H1 (cell line): ENCODE measurements around the gene ZNF143. TPM values are rescaled to one million over a fixed set of nuclear protein-coding genes. Genes with fewer than 3 reads are reported as not detected.
A peak's percentile ranks its signal among the peaks of the same experiment; 100 is the strongest.

ENCODE experiments used
- CTCF ChIA-PET: fragments of 300-600 bp; sonication (Branson Sonifier 250); formaldehyde crosslinking; loops from one replicate; lab custom pipeline; 2021; ENCODE audit not compliant: partially characterized antibody; lab: Charles Lee
- POLR2A ChIA-PET: fragments of 300-600 bp; sonication (Branson Sonifier 250); formaldehyde crosslinking; loops from one replicate; lab custom pipeline; 2021; ENCODE audit warnings: inconsistent platforms; ENCODE audit not compliant: partially characterized antibody; lab: Charles Lee
- DNase-seq, 2 experiments: peaks; one replicate each; pipeline versions ENCODE4 v3.0.0 to v3.0.0-alpha.2; 2010 to 2022; ENCODE audit warnings: low spot score in 2 of 2, low read depth in 1 of 2, mixed read lengths in 1 of 2
- FAIRE-seq: peaks from 2 replicates; lab custom pipeline; 2011; peaks lifted over from hg19 to GRCh38; lab: Jason Lieb, UNC
- H2AFZ ChIP-seq: 2 replicates; pipeline ENCODE4 v1.8.1; 2012; ENCODE audit warnings: low read length, inconsistent platforms
- H2AK5ac ChIP-seq: 2 replicates; pipeline ENCODE4 v1.6.1; 2013; ENCODE audit warnings: low read depth, low read length
- H2BK120ac ChIP-seq: replicated peaks from 2 replicates; pipeline ENCODE3; 2013; ENCODE audit warnings: low read depth, low read length, inconsistent platforms
- H2BK12ac ChIP-seq: 2 replicates; pipeline ENCODE4 v1.6.1; 2013; ENCODE audit warnings: low read depth, low read length
- H2BK15ac ChIP-seq: 2 replicates; pipeline ENCODE4 v1.6.1; 2013; ENCODE audit warnings: low read length
- H2BK20ac ChIP-seq: 2 replicates; pipeline ENCODE4 v1.6.1; 2013; ENCODE audit warnings: low read length
- H2BK5ac ChIP-seq: 2 replicates; pipeline ENCODE4 v1.6.1; 2013; ENCODE audit warnings: low read depth, low read length
- H3K14ac ChIP-seq: 2 replicates; pipeline ENCODE4 v1.6.1; 2013; ENCODE audit warnings: inconsistent platforms; ENCODE audit not compliant: insufficient read length
- H3K18ac ChIP-seq: 2 replicates; pipeline ENCODE4 v1.6.1; 2013; ENCODE audit warnings: low read length; ENCODE audit errors: extremely low read depth
- H3K23ac ChIP-seq: 2 replicates; pipeline ENCODE4 v1.6.1; 2013; ENCODE audit warnings: inconsistent platforms; ENCODE audit not compliant: insufficient read length
- H3K23me2 ChIP-seq: 2 replicates; pipeline ENCODE4 v1.6.1; 2013; ENCODE audit warnings: low read depth, low read length
- H3K27ac ChIP-seq: 2 replicates; pipeline ENCODE4 v1.6.1; 2011; ENCODE audit warnings: low read depth, low read length, inconsistent platforms
- H3K27me3 ChIP-seq, 4 experiments: replicated peaks in 1 of 4; 1 replicate in 1 of 4; 2 replicates in 3 of 4; pipeline versions ENCODE4 v1.6.1 to v1.8.1; 2011 to 2013; ENCODE audit warnings: low read length in 3 of 4, mild to moderate bottlenecking in 3 of 4, inconsistent platforms in 2 of 4, mixed read lengths in 2 of 4, moderate library complexity in 1 of 4; ENCODE audit not compliant: control insufficient read depth in 3 of 4, insufficient read depth in 3 of 4; ENCODE audit errors: extremely low read depth in 1 of 4
- H3K36me3 ChIP-seq, 4 experiments: 2 replicates each; pipeline versions ENCODE4 v1.6.1 to v1.8.1; 2011 to 2013; ENCODE audit warnings: mild to moderate bottlenecking in 4 of 4, low read length in 3 of 4, moderate library complexity in 2 of 4, control low read depth in 1 of 4, inconsistent platforms in 1 of 4; ENCODE audit not compliant: insufficient read depth in 4 of 4, control insufficient read depth in 2 of 4
- H3K4ac ChIP-seq: replicated peaks from 2 replicates; pipeline ENCODE3; 2013; ENCODE audit warnings: low read length, low read depth, mixed read lengths, inconsistent platforms; ENCODE audit not compliant: insufficient read length
- H3K4me1 ChIP-seq, 4 experiments: replicated peaks in 1 of 4; 1 replicate in 1 of 4; 2 replicates in 3 of 4; pipeline versions ENCODE4 v1.6.1 to v1.8.1; 2011 to 2013; ENCODE audit warnings: low read length in 3 of 4, inconsistent platforms in 2 of 4, mixed read lengths in 1 of 4; ENCODE audit not compliant: insufficient read depth in 4 of 4, control insufficient read depth in 3 of 4
- H3K4me2 ChIP-seq, 2 experiments: 2 replicates each; pipeline versions ENCODE4 v1.6.1 to v1.8.1; 2011 to 2013; ENCODE audit warnings: low read depth in 2 of 2, low read length in 2 of 2, control low read depth in 1 of 2, inconsistent platforms in 1 of 2, mild to moderate bottlenecking in 1 of 2; ENCODE audit not compliant: insufficient read depth in 1 of 2
- H3K4me3 ChIP-seq, 4 experiments: fragments of 200-600, 300-600 bp in 1 of 4; sonication (generic), shearing (Covaris generic), sonication (Bioruptor Twin) in 1 of 4; 2 replicates each; pipeline versions ENCODE4 v1.5.1 to v1.8.1; 2011 to 2016; ENCODE audit warnings: low read length in 4 of 4, low read depth in 3 of 4, control low read depth in 2 of 4, inconsistent platforms in 2 of 4, mild to moderate bottlenecking in 2 of 4, mixed read lengths in 1 of 4, moderate library complexity in 1 of 4; ENCODE audit not compliant: insufficient read depth in 2 of 4; ENCODE audit errors: extremely low read depth in 1 of 4
- H3K56ac ChIP-seq: replicated peaks from 2 replicates; pipeline ENCODE3; 2013; ENCODE audit warnings: low read depth, mild to moderate bottlenecking, mixed read lengths, low read length, inconsistent platforms; ENCODE audit not compliant: insufficient read length
- H3K79me1 ChIP-seq: 2 replicates; pipeline ENCODE4 v1.6.1; 2013; ENCODE audit warnings: low read depth, low read length, control low read depth
- H3K79me2 ChIP-seq, 2 experiments: 2 replicates each; pipeline versions ENCODE4 v1.6.1 to v1.8.1; 2012 to 2013; ENCODE audit warnings: low read length in 2 of 2, mild to moderate bottlenecking in 2 of 2, inconsistent platforms in 1 of 2; ENCODE audit not compliant: insufficient read depth in 2 of 2, control insufficient read depth in 1 of 2
- H3K9ac ChIP-seq, 4 experiments: replicated peaks in 1 of 4; 1 replicate in 1 of 4; 2 replicates in 3 of 4; pipeline versions ENCODE4 v1.6.1 to v1.8.1; 2011 to 2013; ENCODE audit warnings: low read depth in 3 of 4, low read length in 3 of 4, control low read depth in 2 of 4, mild to moderate bottlenecking in 2 of 4, moderate library complexity in 2 of 4, inconsistent platforms in 1 of 4; ENCODE audit errors: extremely low read depth in 1 of 4
- H3K9me3 ChIP-seq, 2 experiments: 2 replicates each; pipeline versions ENCODE4 v1.6.1 to v1.8.1; 2012 to 2013; ENCODE audit warnings: mild to moderate bottlenecking in 2 of 2, moderate library complexity in 2 of 2, control low read depth in 1 of 2, inconsistent platforms in 1 of 2, low read depth in 1 of 2, low read length in 1 of 2, mixed read lengths in 1 of 2; ENCODE audit not compliant: insufficient read depth in 2 of 2
- H4K20me1 ChIP-seq, 2 experiments: replicated peaks in 1 of 2; 2 replicates each; pipeline versions ENCODE3 to v1.8.1; 2011 to 2013; ENCODE audit warnings: inconsistent platforms in 2 of 2, low read length in 2 of 2, mild to moderate bottlenecking in 1 of 2; ENCODE audit not compliant: insufficient read depth in 2 of 2, control insufficient read depth in 1 of 2
- H4K5ac ChIP-seq: 2 replicates; pipeline ENCODE4 v1.6.1; 2013; ENCODE audit warnings: low read length, low read depth, mixed read lengths, inconsistent platforms; ENCODE audit not compliant: insufficient read length
- H4K8ac ChIP-seq: 2 replicates; pipeline ENCODE4 v1.8.0; 2013; ENCODE audit warnings: mild to moderate bottlenecking, moderate library complexity, low read length, inconsistent platforms; ENCODE audit not compliant: insufficient read depth; ENCODE audit errors: extremely low read depth
- H4K91ac ChIP-seq: replicated peaks from 2 replicates; pipeline ENCODE3; 2013; ENCODE audit warnings: low read length, mixed read lengths, inconsistent platforms; ENCODE audit not compliant: insufficient read length
- ASH2L ChIP-seq: fragments of 200-600, 300-600 bp; sonication (generic); IDR thresholded peaks from one replicate; pipeline ENCODE4 v1.7.1; 2017; ENCODE audit warnings: low read length
- CBX5 ChIP-seq: fragments of 300-800, 300-1000 bp; sonication (generic); IDR thresholded peaks from 2 replicates; pipeline ENCODE4 v1.7.1; 2016; ENCODE audit warnings: antibody characterized with exemption, low read length, low read depth
- CHD2 ChIP-seq: IDR thresholded peaks from 2 replicates; pipeline ENCODE4 v1.6.1; 2012; ENCODE audit warnings: low read length, improper control_type of control experiment
- CREB1 ChIP-seq: IDR thresholded peaks from 2 replicates; pipeline ENCODE4 v1.6.1; 2012; ENCODE audit warnings: inconsistent platforms
- CTBP2 ChIP-seq: IDR thresholded peaks from 2 replicates; pipeline ENCODE4 v1.7.0; 2011; ENCODE audit warnings: borderline replicate concordance, mild to moderate bottlenecking, moderate library complexity, mixed read lengths, low read length; ENCODE audit not compliant: insufficient read depth, insufficient read length
- EZH2 ChIP-seq: fragments of 200-600 bp; sonication (generic); IDR thresholded peaks from 2 replicates; pipeline ENCODE4 v1.7.1; 2012; ENCODE audit warnings: low read depth, mild to moderate bottlenecking, moderate library complexity, low read length, inconsistent platforms; ENCODE audit not compliant: severe bottlenecking
- KDM1A ChIP-seq: fragments of 200-600, 300-600 bp; sonication (generic); IDR thresholded peaks from 2 replicates; pipeline ENCODE4 v1.7.1; 2016; ENCODE audit warnings: mild to moderate bottlenecking, low read length, borderline replicate concordance
- POLR2A ChIP-seq, 2 experiments: IDR thresholded peaks; 1 replicate in 1 of 2; 2 replicates in 1 of 2; pipeline ENCODE4 v1.6.1; 2011; ENCODE audit warnings: low read depth in 2 of 2, low read length in 2 of 2, mild to moderate bottlenecking in 2 of 2; ENCODE audit errors: control extremely low read depth in 1 of 2
- RBBP5 ChIP-seq: IDR thresholded peaks from 2 replicates; pipeline ENCODE4 v1.7.1; 2012; ENCODE audit warnings: low read depth, mild to moderate bottlenecking, inconsistent platforms, low read length, moderate library complexity, borderline replicate concordance
- RXRA ChIP-seq: IDR thresholded peaks from 2 replicates; pipeline ENCODE4 v1.6.1; 2011; ENCODE audit warnings: low read depth, mild to moderate bottlenecking, low read length, moderate library complexity; ENCODE audit not compliant: insufficient read depth
- YY1 ChIP-seq: IDR thresholded peaks from 2 replicates; pipeline ENCODE4 v1.6.1; 2011; ENCODE audit warnings: low read depth, mild to moderate bottlenecking, low read length
- WGBS, 2 experiments: shearing (Covaris generic) in 1 of 2; methylation state at CpG; one replicate each; pipeline versions ENCODE4 v1.1.6 to v1.1.7; 2013 to 2015; ENCODE audit warnings: low lambda C conversion rate in 2 of 2, mixed read lengths in 2 of 2, inconsistent platforms in 1 of 2, low coverage in 1 of 2, missing lambda C conversion rate in 1 of 2; ENCODE audit not compliant: insufficient replicate concordance in 2 of 2, insufficient coverage in 1 of 2, insufficient read length in 1 of 2; ENCODE audit errors: extremely low coverage in 1 of 2, missing lambda C conversion rate in 1 of 2; 5-methylcytosine and 5-hydroxymethylcytosine counted together
- polyA plus RNA-seq, 7 experiments: library from polyadenylated mRNA; depleted of rRNA in 3 of 7; stranded (reverse) in 5 of 7; unstranded in 2 of 7; fragments of >200 nt in 5 of 7; fragments of 200-250 nt in 2 of 7; gene quantifications; 1 replicate in 5 of 7; 2 replicates in 1 of 7; 4 replicates in 1 of 7; pipeline versions ENCODE4 v1.2.1 to v1.2.3, GENCODE V29; 2011 to 2013; ENCODE audit warnings: missing spikeins in 2 of 7, mixed read lengths in 2 of 7
- total RNA-seq: library from RNA; stranded (reverse); fragmentation: NEBNext Ultra II Directional; extraction: Animal tissue kit (Norgen Biotek cat#: 25700); gene quantifications from 2 replicates; pipeline ENCODE4 v1.2.1, GENCODE V29; 2021
- TF ChIP-seq, protein P1 (sequence below): IDR thresholded peaks from 2 replicates; pipeline ENCODE4 v1.6.1; 2012; ENCODE audit warnings: inconsistent platforms

The ZNF143 gene
- total and polyA plus RNA-seq, 2 of the 8 experiments (the other 6 are each of a cell fraction or from before 2014, with no cell fraction given), result 43.0 to 69.2 TPM

DNA sequence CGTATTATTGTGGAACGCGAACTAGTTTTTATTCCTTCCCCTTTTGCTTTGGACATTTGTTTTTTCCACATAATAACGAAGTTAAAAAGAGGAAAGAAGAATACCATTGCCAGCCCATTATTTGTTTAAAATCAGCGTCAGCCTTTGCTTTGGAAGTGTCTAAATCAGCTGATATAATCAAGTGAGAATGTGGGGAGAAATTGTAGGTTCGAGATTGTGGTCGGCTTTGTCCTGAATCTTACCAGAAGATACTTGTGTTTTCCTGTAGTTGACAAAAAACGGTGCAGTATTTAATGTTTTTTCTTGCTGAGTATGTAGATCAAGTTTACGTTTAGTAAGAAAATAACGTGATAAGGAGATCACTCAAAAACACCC, 935 bp downstream of the ZNF143 start:
- no peak overlapping the region for H3K56ac ChIP-seq
- peak overlapping the region; percentile 88 to 98 (median 88); a peak in 6 of 7 replicates for H3K9ac ChIP-seq
- POLR2A ChIA-PET, result interaction anchor here (0.6 to 4.7 kb wide), 21 partner anchors 10 to 1347 kb away, joined by 3 to 78 read pairs (median 5); partner anchors contain the start of genes EIF4G2, IPO7, TMEM9B and WEE1
- H2BK120ac ChIP-seq, result no peak overlapping the region
- 0 out of 2 replicates have a peak, but pooled peaks cover 2% of the 10 kb centered on the region for H3K23me2 ChIP-seq
- peak overlapping the region; percentile 79 to 94 (median 86) for H3K4me3 ChIP-seq
- H4K20me1 ChIP-seq, result no peaks in the 10 kb centered on the region
- peak overlapping the region; percentile 83; the same call in 1 of the 2 replicates for H3K27ac ChIP-seq
- CTCF ChIA-PET, result no interaction called here
- no peak overlapping the region for H3K23ac ChIP-seq
- H3K4ac ChIP-seq, result no peak overlapping the region
- H3K79me1 ChIP-seq, result no peaks in the 10 kb centered on the region
- H2BK20ac ChIP-seq, result no peak overlapping the region
- no peak for TF ChIP-seq RXRA
- no peak for TF ChIP-seq EZH2
- TF ChIP-seq, protein P1, sequence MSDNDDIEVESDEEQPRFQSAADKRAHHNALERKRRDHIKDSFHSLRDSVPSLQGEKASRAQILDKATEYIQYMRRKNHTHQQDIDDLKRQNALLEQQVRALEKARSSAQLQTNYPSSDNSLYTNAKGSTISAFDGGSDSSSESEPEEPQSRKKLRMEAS, result no peak
- no peak for TF ChIP-seq CBX5
- no peak for TF ChIP-seq CREB1
- TF ChIP-seq ASH2L, result no peak
- TF ChIP-seq YY1, result no peak
- no peak for TF ChIP-seq RBBP5
- no peak for TF ChIP-seq CHD2
- no peak for TF ChIP-seq KDM1A
- TF ChIP-seq POLR2A (IDR thresholded peaks at IDR 0.05; ENCODE audit: control extremely low read depth in 1 of 2, low read depth in 2 of 2, low read length in 2 of 2), result no peak
- TF ChIP-seq CTBP2, result no peak
- H4K5ac ChIP-seq, result peak overlapping the region; percentile 87
- no peaks in the 10 kb centered on the region for H3K27me3 ChIP-seq
- no peak overlapping the region for H2AK5ac ChIP-seq
- H2AFZ ChIP-seq, result no peak overlapping the region
- FAIRE-seq (no peak), DNase-seq (no peak)
- H3K14ac ChIP-seq, result no peak overlapping the region
- no peak overlapping the region for H4K91ac ChIP-seq
- no peak overlapping the region for H2BK15ac ChIP-seq
- H3K4me1 ChIP-seq, result no peaks in the 10 kb centered on the region; a peak in 1 of 7 replicates
- H4K8ac ChIP-seq, result no peak overlapping the region
- 17% methylated on average over 10 of the region's 10 CpGs; no CpG with 5 or more reads in 1 of the 2 experiments for WGBS, 2 experiments
- H3K18ac ChIP-seq, result no peak overlapping the region; the same call in 1 of the 2 replicates
- no peaks in the 10 kb centered on the region for H3K36me3 ChIP-seq
- no peak overlapping the region for H2BK5ac ChIP-seq
- no peaks in the 10 kb centered on the region for H3K9me3 ChIP-seq
- peak overlapping the region; percentile 73 to 76 for H3K4me2 ChIP-seq
- H2BK12ac ChIP-seq, result no peak overlapping the region
- H3K79me2 ChIP-seq, result peaks cover 0 to 58% of the 10 kb centered on the region in 2 experiments; a peak in 3 of 4 replicates
